HCT116 (cell line): ENCODE measurements around the gene EDEM3.

Source experiments
- CEBPB ChIP-seq: IDR thresholded peaks from 2 replicates; pipeline ENCODE4 v1.6.1; 2012; ENCODE audit warnings: low read depth
- CTCF ChIP-seq, 3 experiments: fragments of 200-600 bp in 1 of 3; sonication (generic) in 1 of 3; IDR thresholded peaks in 2 of 3; conservative IDR thresholded peaks in 1 of 3; 2 replicates each; pipeline ENCODE4 v1.5.1; 2012 to 2017; ENCODE audit warnings: low read depth in 2 of 3, low read length in 2 of 3, antibody characterized with exemption in 1 of 3, borderline replicate concordance in 1 of 3, control low read depth in 1 of 3, mild to moderate bottlenecking in 1 of 3, mixed read lengths in 1 of 3, mixed run types in 1 of 3, moderate library complexity in 1 of 3; ENCODE audit not compliant: insufficient read depth in 1 of 3
- EGR1 ChIP-seq: IDR thresholded peaks from 2 replicates; pipeline ENCODE4 v1.6.1; 2012; ENCODE audit warnings: low read depth
- ELF1 ChIP-seq: IDR thresholded peaks from 2 replicates; pipeline ENCODE4 v1.6.1; 2012; ENCODE audit warnings: low read depth, borderline replicate concordance
- MAX ChIP-seq: IDR thresholded peaks from 2 replicates; pipeline ENCODE4 v1.6.1; 2012
- POLR2A ChIP-seq: IDR thresholded peaks from 2 replicates; pipeline ENCODE4 v1.7.0; 2011; ENCODE audit warnings: borderline replicate concordance; ENCODE audit not compliant: insufficient read depth, insufficient read length; ENCODE audit errors: extremely low read depth
- POLR2AphosphoS5 ChIP-seq: IDR thresholded peaks from 2 replicates; pipeline ENCODE4 v1.6.1; 2011; ENCODE audit warnings: mild to moderate bottlenecking, low read depth, low read length, moderate library complexity
- RAD21 ChIP-seq: IDR thresholded peaks from 2 replicates; pipeline ENCODE4 v1.6.1; 2012; ENCODE audit warnings: low read depth, mild to moderate bottlenecking
- SIN3A ChIP-seq: IDR thresholded peaks from 2 replicates; pipeline ENCODE4 v1.6.1; 2012; ENCODE audit warnings: low read depth
- SP1 ChIP-seq: IDR thresholded peaks from 2 replicates; pipeline ENCODE4 v1.6.1; 2012; ENCODE audit warnings: low read depth
- YY1 ChIP-seq: IDR thresholded peaks from 2 replicates; pipeline ENCODE4 v1.6.1; 2011; ENCODE audit warnings: low read length, low read depth, moderate library complexity, mild to moderate bottlenecking; ENCODE audit not compliant: insufficient replicate concordance; ENCODE audit errors: extremely low read depth
- ZNF274 ChIP-seq: fragments of 200-500 bp; sonication (Bioruptor generic); IDR thresholded peaks from 2 replicates; pipeline ENCODE4 v1.6.1; 2014; ENCODE audit warnings: mild to moderate bottlenecking, low read depth, low read length, inconsistent platforms
- TF ChIP-seq, protein P1 (sequence below): IDR thresholded peaks from 2 replicates; pipeline ENCODE4 v1.6.1; 2012; ENCODE audit warnings: low read depth
- TF ChIP-seq, protein P2 (sequence below): IDR thresholded peaks from 2 replicates; pipeline ENCODE4 v1.6.1; 2011; ENCODE audit warnings: mild to moderate bottlenecking, low read length, moderate library complexity; ENCODE audit not compliant: insufficient replicate concordance; ENCODE audit errors: extremely low read depth

DNA sequence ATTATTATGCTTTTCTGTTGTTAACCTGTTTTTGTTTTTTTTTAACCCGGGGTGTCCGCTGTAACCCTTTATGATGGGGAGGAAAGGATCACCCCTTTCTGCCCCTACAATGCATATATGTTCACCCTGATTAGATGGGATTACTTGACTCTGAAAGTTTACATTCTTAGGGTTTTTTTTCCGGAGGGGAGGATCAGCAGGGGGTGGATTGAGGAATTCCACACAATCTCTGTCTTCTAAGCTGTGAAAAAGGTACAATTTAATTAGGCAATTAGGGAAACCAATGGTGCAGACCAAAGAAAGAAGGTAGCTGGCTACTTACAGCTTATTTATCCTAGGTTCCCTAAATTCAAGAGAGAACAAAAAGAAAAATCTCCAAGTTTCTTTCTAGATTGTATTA, 58.3 kb downstream of the EDEM3 start:
- TF ChIP-seq CTCF (IDR thresholded peaks at IDR 0.05 in 2 of 3, conservative IDR thresholded peaks at IDR 0.05 in 1 of 3; ENCODE audit: borderline replicate concordance in 1 of 3, insufficient read depth in 1 of 3, low read depth in 2 of 3, low read length in 2 of 3) (no peak), YY1 (no peak), POLR2AphosphoS5 (no peak), ELF1 (no peak), ZNF274 (no peak), MAX (no peak), CEBPB (no peak), POLR2A (no peak), EGR1 (no peak), SP1 (no peak), RAD21 (no peak), SIN3A (no peak)
- TF ChIP-seq, protein P1, sequence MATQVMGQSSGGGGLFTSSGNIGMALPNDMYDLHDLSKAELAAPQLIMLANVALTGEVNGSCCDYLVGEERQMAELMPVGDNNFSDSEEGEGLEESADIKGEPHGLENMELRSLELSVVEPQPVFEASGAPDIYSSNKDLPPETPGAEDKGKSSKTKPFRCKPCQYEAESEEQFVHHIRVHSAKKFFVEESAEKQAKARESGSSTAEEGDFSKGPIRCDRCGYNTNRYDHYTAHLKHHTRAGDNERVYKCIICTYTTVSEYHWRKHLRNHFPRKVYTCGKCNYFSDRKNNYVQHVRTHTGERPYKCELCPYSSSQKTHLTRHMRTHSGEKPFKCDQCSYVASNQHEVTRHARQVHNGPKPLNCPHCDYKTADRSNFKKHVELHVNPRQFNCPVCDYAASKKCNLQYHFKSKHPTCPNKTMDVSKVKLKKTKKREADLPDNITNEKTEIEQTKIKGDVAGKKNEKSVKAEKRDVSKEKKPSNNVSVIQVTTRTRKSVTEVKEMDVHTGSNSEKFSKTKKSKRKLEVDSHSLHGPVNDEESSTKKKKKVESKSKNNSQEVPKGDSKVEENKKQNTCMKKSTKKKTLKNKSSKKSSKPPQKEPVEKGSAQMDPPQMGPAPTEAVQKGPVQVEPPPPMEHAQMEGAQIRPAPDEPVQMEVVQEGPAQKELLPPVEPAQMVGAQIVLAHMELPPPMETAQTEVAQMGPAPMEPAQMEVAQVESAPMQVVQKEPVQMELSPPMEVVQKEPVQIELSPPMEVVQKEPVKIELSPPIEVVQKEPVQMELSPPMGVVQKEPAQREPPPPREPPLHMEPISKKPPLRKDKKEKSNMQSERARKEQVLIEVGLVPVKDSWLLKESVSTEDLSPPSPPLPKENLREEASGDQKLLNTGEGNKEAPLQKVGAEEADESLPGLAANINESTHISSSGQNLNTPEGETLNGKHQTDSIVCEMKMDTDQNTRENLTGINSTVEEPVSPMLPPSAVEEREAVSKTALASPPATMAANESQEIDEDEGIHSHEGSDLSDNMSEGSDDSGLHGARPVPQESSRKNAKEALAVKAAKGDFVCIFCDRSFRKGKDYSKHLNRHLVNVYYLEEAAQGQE = no peak
- TF ChIP-seq, protein P2, sequence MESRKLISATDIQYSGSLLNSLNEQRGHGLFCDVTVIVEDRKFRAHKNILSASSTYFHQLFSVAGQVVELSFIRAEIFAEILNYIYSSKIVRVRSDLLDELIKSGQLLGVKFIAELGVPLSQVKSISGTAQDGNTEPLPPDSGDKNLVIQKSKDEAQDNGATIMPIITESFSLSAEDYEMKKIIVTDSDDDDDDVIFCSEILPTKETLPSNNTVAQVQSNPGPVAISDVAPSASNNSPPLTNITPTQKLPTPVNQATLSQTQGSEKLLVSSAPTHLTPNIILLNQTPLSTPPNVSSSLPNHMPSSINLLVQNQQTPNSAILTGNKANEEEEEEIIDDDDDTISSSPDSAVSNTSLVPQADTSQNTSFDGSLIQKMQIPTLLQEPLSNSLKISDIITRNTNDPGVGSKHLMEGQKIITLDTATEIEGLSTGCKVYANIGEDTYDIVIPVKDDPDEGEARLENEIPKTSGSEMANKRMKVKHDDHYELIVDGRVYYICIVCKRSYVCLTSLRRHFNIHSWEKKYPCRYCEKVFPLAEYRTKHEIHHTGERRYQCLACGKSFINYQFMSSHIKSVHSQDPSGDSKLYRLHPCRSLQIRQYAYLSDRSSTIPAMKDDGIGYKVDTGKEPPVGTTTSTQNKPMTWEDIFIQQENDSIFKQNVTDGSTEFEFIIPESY = no peak
